ENCODE measurements around the gene PLB1.

PLB1 gene

DNA sequence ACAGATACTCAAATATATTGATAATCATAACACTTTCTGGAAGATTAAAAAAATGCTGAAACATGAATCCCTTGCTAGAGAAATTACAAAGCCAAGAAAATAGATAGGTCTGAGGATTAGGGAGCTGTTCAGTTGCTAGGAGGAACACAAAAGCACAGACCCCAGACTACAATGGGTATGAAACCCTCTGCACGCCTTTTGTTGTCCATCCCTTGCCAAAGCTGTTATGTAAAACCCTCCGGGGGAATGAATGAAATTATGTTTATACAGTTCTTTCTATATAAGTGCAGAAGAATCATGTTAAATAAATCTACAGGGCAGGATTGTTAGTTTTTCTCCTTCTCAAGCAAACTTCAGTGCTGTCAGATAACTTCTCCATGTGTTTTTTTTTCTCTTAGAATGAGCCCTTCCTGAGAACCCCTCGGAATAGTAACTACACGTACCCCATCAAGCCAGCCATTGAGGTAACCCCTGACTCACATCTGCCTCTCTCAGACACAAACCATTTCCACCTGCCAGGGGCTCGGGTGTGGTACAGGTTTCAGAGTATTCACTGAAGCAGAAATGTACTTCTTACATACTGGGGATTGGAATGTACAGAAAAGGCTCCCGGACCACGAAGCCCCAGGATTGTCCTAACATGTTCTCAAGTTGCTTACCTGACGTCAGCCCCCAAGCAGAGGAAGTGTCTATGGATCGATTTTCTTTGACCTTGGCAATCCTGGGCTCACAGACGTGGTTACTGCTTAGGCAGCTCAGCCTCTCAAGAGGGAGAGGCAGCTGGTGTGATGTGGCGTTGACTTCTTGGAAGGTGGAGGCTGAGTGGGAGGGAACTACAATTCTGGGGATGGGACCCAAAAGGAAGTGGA, 118.0 kb downstream of the PLB1 start:
- no peak for DNase-seq (ENCODE audit: low read depth)

DNA sequence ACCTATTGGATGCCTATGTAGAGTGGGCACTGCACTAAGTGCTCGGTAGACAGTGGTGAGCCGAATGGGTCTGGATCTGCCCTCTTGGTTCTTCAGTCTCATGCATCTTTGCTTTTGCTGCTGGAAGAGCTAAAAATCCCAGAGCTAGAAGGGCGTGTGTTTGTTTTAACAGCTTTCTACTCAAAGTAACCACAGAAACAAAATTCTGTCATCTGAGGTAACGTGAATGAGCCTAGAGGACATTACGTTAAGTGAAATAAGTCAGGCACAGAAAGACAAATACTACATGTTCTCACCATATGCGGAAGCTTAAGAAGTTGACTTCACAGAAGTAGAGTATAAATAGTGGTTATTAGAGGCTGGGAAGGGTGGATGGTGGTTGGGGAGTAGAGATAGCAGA, 119.8 kb downstream of the PLB1 start:
- no peak for DNase-seq (ENCODE audit: low read depth)

DNA sequence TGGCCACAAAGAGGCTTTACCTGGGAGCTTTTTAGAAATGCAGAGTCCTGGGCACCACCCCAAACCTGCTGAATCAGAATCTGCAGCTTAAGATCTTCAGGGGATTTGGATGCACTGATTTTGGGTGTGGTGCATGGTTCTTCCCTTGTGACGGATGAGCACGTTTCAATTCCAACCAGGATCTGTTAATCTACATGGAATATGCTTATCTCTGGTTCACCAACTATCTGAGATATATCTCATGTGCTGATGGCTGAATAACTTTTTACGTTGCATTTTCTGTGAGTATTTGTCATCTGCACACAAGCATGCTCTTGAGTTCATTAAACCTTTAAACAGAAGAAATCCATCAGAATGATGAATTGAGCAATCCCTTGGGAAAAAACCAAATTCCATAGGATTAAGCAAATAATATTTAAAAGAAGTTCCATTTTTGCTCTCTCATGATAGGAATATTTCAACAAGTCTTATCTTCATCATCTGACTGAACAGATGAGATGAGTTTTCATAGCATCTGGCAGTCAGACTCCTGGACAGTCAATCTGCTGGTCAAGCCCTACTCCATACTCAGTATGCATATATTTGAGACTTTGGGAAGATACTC, 120.6 kb downstream of the PLB1 start:
- no peak for DNase-seq (ENCODE audit: low read depth)

DNA sequence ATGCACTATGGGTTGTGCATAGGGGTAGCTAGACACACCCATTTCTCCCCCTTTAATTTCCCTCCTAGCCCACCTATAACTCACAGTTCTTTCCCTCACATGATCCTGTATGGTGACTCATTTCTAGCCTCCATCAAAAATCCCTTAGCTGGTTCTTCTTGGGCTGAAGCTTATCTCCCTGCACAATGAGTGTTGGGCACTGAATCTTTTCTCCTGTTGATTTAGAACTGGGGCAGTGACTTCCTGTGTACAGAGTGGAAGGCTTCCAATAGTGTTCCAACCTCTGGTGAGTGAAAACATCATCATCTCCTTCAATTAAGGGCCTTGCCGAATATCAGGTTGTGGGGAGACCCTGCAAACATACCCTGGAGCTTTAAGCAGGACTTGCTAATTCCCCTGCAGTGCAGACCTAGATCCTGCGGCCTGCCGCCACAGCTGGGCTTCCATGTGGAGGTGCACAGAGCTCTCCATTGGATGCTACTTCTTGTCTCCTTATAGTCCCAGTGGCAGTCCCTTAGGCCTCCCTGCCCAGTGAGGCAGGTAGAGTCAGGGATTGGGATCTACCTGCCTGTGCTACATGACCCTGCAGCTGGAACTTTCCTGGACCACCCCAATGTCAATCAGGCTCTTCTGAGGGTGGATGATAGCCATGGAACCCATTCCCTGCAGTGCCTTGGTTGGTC, 121.8 kb downstream of the PLB1 start:
- no peak for DNase-seq (ENCODE audit: low read depth)

DNA sequence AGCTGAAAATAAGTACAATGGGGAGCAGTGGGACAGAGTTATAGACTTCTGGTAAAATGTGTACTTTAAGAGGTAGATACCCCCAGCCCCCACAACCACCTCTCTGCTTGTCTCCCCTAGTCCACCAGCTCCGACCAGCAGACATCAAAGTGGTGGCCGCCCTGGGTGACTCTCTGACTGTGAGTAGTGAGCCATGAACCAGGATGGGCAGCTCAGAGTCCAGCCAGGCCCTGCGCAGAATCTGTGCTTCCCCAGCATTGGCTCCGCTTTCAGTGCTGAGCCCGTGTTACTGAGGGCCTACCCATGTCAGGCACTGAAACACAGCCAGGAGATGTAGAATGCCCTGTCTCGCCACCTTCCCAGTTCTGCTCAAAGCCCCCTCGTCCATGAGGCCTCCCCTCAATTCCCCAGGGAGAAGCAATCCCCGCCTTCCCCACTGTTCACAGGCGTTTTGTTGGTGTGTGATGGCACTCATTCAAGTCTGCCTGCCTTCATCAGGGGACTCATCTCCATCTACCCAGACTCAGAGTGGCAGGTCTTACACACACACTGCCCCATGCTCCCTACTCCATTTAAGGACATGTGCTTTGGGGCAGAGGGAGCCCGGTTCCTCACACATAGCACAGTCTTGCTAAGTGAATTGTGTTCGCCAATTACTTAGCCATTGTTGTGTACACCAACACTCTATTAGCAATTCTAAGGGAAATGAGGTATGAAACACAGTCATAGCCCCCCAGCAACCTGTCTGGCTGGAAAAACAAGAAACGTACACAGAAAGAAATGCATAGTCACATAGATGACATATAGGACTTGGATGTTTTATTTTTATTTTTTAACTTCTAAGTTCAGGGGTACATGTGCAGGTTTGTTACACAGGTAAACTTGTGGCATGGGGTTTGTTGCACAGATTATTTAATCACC, 122.6 kb downstream of the PLB1 start:
- no peak for DNase-seq (ENCODE audit: low read depth)

DNA sequence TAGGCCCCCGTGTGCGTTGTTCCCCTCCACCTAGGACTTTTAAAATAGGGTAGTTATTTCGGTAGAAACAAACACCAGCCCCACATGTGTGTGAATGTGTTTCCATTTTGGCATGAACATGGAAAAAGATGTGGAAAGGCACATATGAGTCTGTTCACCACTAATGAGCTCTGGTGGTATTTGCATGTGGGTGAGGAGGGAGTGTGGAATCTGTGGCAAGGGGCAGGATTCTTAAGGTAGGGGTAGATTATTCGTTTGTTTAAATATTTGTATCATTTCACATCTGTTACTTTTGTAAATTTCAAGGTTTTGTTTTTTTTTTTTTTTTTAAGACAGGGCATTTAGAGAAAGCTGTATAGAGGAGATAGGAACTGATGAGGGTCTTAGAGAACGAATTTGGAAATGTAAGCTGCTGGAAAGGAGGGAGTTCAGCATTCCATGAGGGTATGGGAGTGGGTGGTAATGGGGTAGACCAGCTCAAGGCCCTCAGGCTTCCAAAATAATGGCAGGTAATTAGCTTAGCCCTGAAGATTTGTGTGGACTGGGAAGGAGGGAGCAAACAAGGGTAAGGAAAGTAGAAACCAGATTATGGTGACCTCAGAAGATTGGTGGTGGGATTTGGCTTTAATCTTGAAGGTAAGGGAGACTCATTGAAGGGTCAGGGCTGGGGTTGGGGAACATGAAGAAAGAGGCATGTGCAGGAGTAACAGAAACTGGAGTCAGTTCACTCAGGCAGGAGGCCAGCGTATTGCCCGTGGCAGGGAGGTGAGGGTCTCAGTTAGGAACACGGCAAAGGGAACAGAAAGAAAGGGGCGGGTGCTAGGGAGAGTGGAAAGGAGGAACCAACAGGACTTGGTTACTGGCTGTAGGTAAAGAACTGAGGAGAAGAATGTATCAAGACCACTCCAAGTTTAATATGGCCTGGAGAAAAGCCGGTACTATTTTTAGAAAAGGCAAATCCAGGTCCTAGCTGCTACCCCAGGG, 123.6 kb downstream of the PLB1 start:
- no peak for DNase-seq (ENCODE audit: low read depth)

DNA sequence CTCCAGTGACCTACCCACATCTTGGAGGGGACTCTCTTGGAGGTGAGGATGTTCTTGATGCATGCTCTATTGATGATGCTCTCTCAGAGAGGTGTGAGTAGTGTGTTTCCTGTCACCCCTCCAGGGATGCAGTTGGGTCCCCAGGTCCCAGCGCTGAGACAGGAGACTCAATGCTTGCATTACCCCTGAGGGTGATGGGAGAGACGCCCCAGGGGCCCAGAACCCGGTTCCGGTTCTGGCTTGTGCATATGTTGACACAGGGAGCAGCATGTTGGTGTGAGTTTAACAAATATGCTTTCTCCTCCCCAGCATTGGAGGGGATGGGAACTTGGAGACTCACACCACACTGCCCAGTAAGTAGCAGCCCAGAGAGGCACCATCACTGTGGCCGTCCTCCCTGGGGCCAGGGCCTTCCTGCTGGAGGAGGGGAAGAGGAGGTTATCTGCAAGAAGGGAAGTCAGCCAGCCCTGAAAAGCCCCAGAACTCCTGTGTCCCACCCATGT, 124.5 kb downstream of the PLB1 start:
- DNase-seq (ENCODE audit: low read depth), result no peak

DNA sequence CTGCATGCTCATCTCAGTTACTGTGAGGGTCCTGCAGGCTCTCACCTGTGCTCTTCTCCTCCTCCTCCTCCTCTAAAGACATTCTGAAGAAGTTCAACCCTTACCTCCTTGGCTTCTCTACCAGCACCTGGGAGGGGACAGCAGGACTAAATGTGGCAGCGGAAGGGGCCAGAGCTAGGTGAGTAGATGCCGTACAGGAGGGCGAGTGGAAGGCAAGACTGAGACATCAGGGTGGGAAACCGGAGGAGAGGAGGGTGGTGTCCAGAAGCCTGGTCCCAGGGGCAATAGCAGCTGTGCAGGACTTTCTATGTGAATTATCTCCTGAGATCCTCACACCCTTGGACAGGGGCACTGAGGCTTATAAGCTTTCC, 124.9 kb downstream of the PLB1 start:
- no peak for DNase-seq (ENCODE audit: low read depth)

DNA sequence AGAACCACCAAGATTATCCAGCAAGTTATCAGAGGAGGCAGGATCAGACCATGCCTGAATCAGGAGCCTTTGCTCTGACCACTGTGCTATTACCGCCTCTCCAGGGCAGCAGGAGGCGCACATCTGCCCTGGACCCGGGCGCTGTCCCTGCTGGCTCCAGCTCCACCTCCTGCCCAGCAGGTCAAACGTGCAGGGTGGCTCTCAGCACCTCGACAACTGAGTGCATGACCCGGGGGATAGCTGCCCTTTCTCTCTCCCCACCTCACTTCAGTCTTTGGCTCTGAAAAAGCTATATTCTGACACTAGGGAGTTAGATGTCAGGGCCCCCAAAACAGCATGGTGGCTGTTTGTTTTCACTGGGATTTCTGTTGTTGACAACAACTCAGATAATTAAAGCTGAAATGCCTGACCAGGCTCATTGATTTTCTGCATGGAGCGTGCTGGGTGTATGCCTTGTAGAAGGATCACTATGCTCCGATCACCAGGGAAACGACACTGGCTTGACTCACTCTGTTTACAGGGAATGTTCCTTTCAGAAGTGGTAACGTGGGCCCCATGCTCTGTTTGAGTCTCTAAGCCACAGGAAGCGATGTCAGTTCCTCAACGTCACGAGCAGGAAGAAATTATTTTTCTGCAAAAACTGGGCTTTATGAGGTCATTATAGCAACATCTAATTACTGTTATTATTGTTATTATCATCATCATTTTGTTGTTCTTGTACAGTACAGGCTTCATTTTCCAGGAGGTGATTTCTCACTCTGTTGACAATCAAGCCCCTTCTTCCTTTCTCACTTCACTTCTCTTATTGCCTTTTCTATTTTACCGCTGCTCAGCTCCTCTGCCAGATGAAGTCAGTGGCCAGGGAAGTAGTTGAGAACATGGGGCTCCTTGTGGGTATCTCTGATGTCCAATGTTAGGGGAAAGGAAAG, 125.6 kb downstream of the PLB1 start:
- DNase-seq (ENCODE audit: low read depth), result peak; percentile 87

DNA sequence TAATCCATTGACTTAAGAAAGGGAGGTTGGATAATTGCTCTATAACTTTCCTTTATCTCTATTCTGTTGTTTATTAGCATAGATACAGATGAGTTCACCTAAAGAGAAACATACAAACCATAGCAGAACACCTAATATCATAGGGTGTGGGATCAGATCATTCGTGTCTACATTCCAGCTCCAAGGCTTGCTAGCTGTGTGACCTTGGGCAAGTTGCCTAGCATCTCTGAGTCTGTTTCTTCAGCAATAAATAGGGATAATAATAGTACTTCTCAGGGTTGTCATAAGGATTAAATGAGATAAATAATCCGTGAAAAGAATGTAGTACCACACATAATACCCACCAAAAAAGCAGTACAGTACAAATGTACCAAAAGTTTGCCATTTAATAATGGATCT, 126.2 kb downstream of the PLB1 start:
- DNase-seq (ENCODE audit: low read depth), result no peak

DNA sequence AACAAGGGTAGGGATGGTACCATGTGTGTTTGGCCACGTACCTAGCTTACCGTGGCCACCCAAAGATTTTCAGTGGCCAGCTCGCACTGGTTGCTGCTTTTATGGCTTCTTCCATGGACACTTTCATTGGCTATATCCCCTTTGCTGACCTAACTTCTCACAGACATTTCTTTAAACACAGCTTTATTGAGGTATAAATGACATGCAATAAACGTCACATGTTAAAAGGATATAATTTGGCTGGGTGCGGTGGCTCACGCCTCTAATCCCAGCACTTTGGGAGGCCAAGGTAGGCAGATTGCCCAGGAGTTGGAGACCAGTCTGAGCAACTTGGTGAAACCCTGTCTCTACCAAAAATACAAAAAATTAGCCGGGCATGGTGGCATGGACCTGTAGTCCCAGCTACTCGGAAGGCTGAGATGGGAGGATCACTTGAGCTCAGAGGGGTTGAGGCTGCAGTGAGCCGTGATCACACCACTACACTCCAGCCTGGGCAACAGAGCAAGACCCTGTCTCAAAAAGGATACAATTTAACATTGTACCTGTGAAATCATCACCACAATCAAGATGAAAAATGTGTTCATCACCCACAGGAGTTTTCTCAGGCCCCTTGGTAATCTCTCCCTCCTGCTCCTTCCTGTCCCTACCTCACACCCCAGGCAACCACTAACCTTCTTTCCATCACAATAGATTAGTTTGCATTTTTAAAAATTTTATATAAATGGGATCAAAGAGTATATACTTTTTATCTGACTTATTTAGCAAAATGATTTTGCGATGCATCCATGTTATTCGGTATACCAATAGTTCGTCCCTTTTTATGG, 127.9 kb downstream of the PLB1 start:
- no peak for DNase-seq (ENCODE audit: low read depth)

DNA sequence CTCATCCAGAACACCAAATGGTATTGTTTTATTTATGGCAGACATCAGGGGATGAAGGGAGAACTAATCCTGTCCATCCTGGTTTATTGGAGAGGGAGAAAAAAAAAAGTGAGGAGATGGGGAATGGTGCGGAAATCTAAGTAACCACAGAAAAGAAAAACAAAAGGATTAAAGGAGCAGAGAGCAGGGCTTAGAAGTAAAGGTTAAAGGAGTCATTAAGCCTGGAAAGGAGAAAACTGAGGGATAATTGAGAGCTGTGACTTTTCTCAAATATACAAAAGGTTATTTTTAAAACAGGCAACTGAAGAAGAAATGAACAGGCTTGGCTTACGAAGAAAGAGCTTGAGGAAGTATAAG, 128.6 kb downstream of the PLB1 start:
- DNase-seq (ENCODE audit: low read depth), result no peak

DNA sequence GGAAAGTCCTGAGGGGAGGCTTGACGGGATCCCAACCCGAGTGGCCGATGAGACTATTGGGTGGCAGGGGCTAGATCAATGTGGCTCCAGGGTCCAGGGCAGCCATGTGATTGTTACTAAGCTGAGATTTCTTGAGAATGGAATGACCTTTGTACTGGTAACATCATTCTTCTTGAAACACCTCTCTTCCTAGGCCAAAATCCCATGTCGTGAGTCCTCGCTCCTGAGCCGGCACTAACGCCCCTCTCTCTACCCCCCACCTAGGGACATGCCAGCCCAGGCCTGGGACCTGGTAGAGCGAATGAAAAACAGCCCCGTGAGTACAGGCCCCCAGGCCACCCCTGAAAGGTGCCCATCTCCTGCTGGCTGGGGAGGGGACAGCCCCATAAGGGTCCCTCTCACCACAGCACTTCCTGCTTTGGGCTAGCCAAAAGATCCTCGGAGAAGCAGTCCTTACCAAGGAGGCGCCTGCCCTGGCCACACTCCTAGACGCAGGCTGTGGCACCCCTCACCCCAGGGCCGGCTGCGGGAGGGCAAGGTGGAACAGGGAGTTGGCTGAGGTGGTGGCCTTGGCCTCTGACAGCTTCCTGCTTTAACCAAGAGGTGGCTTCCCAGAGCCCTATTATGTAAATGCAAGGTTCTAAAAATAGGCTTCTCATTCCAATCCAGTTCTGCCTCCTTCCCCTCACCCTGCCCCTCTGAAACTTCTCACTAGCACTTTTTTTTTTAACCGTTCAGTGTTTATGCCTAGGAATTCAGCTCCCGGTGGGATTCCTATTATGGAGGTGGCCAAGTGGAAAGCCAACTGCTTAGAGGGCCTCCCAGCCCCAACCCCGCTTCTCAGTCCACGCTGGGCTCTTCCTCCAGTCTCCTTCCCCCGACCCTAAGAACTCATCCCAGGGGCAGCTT, 129.2 kb downstream of the PLB1 start:
- peak; percentile 70 for DNase-seq (ENCODE audit: low read depth)

DNA sequence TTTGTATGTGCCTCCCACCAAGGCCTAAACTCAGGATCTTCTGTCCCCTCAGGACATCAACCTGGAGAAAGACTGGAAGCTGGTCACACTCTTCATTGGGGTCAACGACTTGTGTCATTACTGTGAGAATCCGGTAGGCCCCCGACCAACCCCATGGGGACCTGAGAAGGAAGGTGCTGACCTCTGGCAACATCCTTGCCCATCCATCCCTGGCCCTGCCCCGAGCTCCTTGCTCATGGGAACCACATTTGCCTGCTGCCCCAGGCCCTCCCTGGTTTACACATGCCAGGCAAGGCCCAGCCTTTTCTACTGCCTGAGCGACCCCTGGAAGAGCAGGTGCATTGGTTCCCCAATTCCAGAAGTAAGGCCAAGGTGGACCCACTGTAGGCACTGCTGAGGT, 130.5 kb downstream of the PLB1 start:
- no peak for DNase-seq (ENCODE audit: low read depth)

DNA sequence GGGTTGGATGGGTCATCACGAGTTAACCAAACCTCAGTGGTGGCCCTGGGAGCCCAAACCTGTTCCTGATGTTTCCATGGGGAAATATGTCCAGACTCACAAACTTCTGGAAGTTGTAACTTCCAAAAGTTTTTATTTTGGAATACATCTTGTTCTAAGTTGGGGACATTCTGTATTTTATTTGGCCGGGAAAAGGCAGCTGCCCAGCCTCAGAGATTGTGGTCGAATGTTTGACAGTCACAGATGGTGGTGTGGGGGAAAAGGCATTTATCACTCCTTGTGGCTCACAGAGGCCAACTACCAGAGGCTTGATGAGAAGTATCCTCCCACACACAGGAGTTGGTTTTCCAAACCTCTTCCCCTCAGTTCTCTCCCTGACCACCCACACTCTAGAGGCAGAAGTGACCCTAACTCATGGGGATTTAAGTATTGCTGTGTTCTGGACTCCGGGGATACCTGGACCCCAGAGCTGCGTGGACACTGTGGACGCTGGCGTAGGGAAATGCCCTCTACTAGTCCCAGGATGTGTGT, 131.1 kb downstream of the PLB1 start:
- DNase-seq (ENCODE audit: low read depth), result no peak

DNA sequence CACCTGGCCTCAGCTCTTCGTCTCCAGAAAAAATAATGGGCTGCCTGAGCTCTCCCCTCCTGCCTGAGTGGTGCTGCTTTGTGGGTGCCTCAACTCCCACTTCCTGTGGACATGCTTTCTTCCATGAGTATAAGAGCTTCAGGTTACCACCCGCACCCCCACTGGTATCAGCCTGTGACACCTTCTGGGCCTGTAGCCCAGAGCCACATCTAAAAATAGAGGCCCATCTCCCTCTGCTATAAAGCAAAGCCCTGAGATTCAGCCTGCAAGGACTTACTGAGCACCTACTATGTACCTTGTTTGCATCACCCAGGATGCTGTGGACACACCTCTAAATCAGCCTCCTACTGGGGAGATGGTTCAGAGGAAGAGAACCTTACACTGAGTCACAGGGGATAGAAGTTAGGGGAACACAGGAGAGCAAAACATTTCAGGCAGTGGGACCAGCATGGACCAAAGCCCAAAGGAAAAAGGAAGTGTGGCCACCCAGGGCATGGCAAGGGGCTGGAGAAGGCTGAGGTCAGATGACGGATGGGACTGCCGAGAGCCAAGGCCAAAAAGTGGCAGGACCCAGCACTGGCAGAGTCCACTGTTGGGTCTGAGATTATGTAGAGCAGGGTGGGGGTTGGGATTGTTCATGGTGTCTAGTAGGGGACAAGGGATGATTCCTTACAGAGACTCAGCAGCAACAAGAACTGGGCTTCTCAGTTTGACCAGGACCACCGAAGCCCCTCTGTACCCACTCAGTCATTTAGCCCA, 132.0 kb downstream of the PLB1 start:
- DNase-seq (ENCODE audit: low read depth), result no peak

DNA sequence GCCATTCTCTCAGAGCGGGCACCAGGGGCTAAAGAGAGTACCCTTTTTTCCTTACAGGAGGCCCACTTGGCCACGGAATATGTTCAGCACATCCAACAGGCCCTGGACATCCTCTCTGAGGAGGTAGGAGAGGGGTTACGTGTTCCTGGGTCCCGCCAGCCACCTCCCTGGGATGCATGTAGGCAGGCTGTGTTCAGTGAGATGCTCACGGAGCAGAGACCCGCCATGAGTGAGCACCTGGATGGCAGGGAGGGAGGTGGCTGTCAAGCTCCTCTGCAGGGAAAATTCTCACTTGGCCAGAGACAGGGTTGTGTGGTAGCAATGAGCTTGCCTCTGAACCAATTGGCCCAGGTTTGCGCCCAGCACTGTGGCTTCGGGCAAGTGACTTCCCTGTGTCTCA, 132.6 kb downstream of the PLB1 start:
- DNase-seq (ENCODE audit: low read depth), result no peak

All from T-helper 22 cell (primary cell).